Naive B cell (primary cell): ENCODE measurements around the gene TEX2. TPM values are rescaled to one million over a fixed set of nuclear protein-coding genes. Genes with fewer than 3 reads are reported as not detected.
"Not testable (repeated sequence)": the region's sequence is repeated elsewhere in the genome, so short reads cannot be mapped to it uniquely, and the experiment has no call there.

Experiments
- ATAC-seq, 2 donors: fragments of 150-1000 bp; cut with Tn5 transposase; 2 replicates each; pipeline ENCODE4 v1.10.0; 2021; ENCODE audit warnings: low read depth in 2 of 2, mild to moderate bottlenecking in 2 of 2, moderate library complexity in 2 of 2
- DNase-seq: peaks from one replicate; pipeline ENCODE4 v3.0.0; 2022
- H3K27ac Mint-ChIP-seq, 6 donors: one replicate each; pipeline ENCODE4 v1.8.0; 2020 to 2022; ENCODE audit warnings: mild to moderate bottlenecking in 6 of 6, mixed read lengths in 6 of 6, moderate library complexity in 5 of 6, inconsistent platforms in 2 of 6
- H3K27me3 Mint-ChIP-seq, 3 donors: one replicate each; pipeline ENCODE4 v1.8.0; 2021 to 2022; ENCODE audit warnings: mixed read lengths in 3 of 3, mild to moderate bottlenecking in 1 of 3
- H3K36me3 Mint-ChIP-seq, 2 donors: one replicate each; pipeline ENCODE4 v1.8.0; 2020 to 2022; ENCODE audit warnings: mixed read lengths in 2 of 2, inconsistent platforms in 1 of 2, mild to moderate bottlenecking in 1 of 2
- H3K4me1 Mint-ChIP-seq, 3 donors: one replicate each; pipeline ENCODE4 v1.8.0; 2020 to 2022; ENCODE audit warnings: mixed read lengths in 3 of 3, inconsistent platforms in 1 of 3, mild to moderate bottlenecking in 1 of 3, moderate library complexity in 1 of 3
- H3K4me3 Mint-ChIP-seq, 8 donors: one replicate each; pipeline ENCODE4 v1.8.0; 2020 to 2022; ENCODE audit warnings: mild to moderate bottlenecking in 8 of 8, mixed read lengths in 8 of 8, moderate library complexity in 8 of 8, inconsistent platforms in 2 of 8
- H3K9me3 Mint-ChIP-seq, 7 donors: one replicate each; pipeline ENCODE4 v1.8.0; 2020 to 2022; ENCODE audit warnings: mixed read lengths in 7 of 7, mild to moderate bottlenecking in 5 of 7, inconsistent platforms in 2 of 7, moderate library complexity in 1 of 7
- polyA plus RNA-seq, 6 donors: library from polyadenylated mRNA; unstranded; fragments of 300-500 nt; fragmentation: Illumina TruSeq; gene quantifications; one replicate each; pipeline ENCODE4 v1.2.3, GENCODE V29; 2021; ENCODE audit warnings: low read depth in 6 of 6

The TEX2 gene
- polyA plus RNA-seq, 6 donors from 2014 or later, result 1.1 to 5.2 (median 3.8) TPM

DNA sequence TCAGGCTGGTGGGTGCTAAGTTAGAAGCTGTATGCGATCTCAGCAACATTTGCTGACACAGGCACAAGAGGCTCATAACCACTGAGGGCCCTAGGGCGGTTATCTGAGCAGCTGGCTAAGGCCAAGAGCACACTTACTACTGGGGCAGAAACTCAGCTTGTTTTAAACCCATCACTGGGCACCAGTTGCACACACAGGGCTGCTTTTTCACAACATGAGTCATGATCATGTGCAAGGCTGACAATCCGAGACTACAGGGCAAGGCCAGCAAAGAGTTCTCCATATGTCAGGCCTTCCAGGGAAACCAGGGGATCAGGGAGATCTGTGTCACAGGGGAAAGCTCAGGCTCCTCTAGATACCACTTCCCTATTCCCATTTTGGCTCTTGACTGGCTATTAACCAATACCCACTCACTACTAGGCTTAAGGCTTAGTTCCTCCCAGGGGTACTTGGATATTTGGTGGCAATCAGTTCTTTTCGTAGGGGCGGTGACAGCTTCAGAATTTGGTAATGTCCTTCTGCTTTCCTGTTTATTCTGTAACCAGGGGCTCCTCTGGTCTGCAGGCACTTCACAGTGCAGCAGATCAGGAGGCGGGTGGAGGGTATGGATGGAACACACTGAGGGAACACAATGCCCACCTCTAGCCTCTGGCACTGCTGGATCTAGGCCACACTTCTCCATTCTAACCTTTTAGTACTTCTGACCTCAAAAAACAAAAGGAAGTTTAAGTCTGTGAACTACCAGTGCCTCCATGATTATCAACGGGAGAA, 88.2 kb downstream of the TEX2 start:
- Mint-ChIP-seq H3K27ac (peak overlapping the region in 1 of 6 donors; percentile 6), H3K9me3 (peaks cover 0 to 2% (median 0%) of the 10 kb centered on the region in 7 donors), H3K4me3 (no peak overlapping the region), H3K36me3 (peaks cover 8 to 11% of the 10 kb centered on the region in 2 donors), H3K27me3 (no peaks in the 10 kb centered on the region), H3K4me1 (no peaks in the 10 kb centered on the region)
- ATAC-seq, result no peak
- DNase-seq, result no peak

DNA sequence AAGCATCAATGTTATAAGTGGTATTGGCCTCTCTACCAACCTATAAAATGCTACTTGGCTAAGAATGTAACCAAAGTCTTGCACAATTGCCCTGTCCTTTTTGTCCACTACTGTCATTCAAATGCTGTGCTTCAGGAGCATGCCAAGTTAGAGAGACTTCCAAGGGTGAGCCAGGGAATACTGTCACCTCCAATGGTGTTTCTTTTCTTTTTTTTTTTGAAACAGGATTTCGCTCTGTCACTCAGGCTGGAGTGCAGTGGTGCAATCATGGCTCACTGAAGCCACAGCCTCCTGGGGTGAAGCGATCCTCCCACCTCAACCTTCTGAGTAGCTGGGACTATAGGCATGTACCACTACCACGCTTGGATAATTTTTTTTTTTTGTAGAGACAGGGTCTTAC, 89.4 kb downstream of the TEX2 start:
- no peak overlapping the region for H3K27ac Mint-ChIP-seq
- DNase-seq, result no peak
- H3K9me3 Mint-ChIP-seq, result no peaks in the 10 kb centered on the region
- peaks cover 8 to 13% of the 10 kb centered on the region in 2 donors for H3K36me3 Mint-ChIP-seq
- no peak for ATAC-seq
- no peaks in the 10 kb centered on the region for H3K27me3 Mint-ChIP-seq
- no peak overlapping the region for H3K4me3 Mint-ChIP-seq
- H3K4me1 Mint-ChIP-seq, result no peaks in the 10 kb centered on the region

GRCh38 chr17:64172510-64172909, 90.5 kb downstream of the TEX2 start:
- DNase-seq, result no peak
- H3K36me3 Mint-ChIP-seq, result peaks cover 8 to 19% of the 10 kb centered on the region in 2 donors
- no peaks in the 10 kb centered on the region for H3K4me1 Mint-ChIP-seq
- ATAC-seq, result no peak
- H3K9me3 Mint-ChIP-seq, result no peaks in the 10 kb centered on the region
- H3K4me3 Mint-ChIP-seq, result no peak overlapping the region
- no peaks in the 10 kb centered on the region for H3K27me3 Mint-ChIP-seq
- H3K27ac Mint-ChIP-seq, result no peak overlapping the region

GRCh38 chr17:64171041-64171440, 92.0 kb downstream of the TEX2 start:
- Mint-ChIP-seq H3K36me3 (peaks cover 8 to 19% of the 10 kb centered on the region in 2 donors), H3K4me1 (no peaks in the 10 kb centered on the region)

GRCh38 chr17:64170286-64170685, 92.8 kb downstream of the TEX2 start:
- no peaks in the 10 kb centered on the region for H3K4me1 Mint-ChIP-seq
- DNase-seq (no peak), ATAC-seq (no peak)
- no peaks in the 10 kb centered on the region for H3K27me3 Mint-ChIP-seq
- H3K36me3 Mint-ChIP-seq, result peaks cover 8 to 19% of the 10 kb centered on the region in 2 donors
- H3K4me3 Mint-ChIP-seq, result no peak overlapping the region
- H3K9me3 Mint-ChIP-seq, result no peaks in the 10 kb centered on the region
- H3K27ac Mint-ChIP-seq, result peak overlapping the region in 1 of 6 donors; percentile 5

More at GRCh38 chr17:64171041-64171440, 92.0 kb downstream of the TEX2 start:
- Mint-ChIP-seq H3K4me3 (peak overlapping the region in 1 of 8 donors; percentile 59), H3K9me3 (no peaks in the 10 kb centered on the region), H3K27ac (no peak overlapping the region), H3K27me3 (no peaks in the 10 kb centered on the region)
- ATAC-seq, result no peak
- DNase-seq, result no peak

DNA sequence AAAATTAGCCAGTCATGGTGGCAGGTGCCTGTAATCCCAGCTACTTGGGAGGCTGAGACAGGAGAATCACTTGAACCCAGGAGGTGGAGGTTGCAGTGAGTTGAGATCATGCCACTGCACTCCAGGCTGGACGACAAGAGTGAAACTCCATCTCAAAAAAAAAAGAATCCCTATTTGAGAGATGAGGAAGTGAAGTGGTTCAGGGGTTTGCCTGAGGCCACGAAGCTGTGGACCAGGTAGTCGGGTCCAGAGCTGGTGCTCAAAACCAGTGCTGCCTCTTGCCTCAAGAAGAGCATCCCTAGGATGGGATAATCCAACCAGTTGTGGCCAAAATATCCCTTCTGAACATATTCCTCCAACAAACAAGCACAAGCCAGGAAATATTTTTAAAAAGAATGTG, 95.4 kb downstream of the TEX2 start:
- H3K27me3 Mint-ChIP-seq, H3K4me3 Mint-ChIP-seq, DNase-seq, ATAC-seq, H3K27ac Mint-ChIP-seq, H3K4me1 Mint-ChIP-seq, H3K9me3 Mint-ChIP-seq: not testable (repeated sequence)
- peaks cover 8 to 19% of the 10 kb centered on the region in 2 donors for H3K36me3 Mint-ChIP-seq

DNA sequence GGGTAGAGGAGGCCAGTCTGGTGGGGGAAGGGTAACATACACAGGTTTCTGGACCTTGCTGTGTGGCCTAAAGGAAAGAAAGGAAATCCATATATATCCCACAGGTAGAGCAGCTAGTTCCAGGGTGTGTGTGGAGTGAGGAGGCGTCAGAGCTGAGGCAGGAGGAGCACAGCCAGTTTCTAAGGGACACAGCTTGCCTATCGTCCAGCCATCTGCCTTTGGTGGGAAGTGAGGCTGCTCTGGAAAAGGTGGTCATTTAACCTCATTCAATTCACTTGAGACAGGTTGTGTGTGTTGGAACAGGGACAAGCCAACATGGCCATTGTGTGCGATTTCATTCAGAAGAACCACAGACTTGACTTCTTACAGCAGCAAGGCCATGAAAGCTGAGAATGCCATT, 96.2 kb downstream of the TEX2 start:
- H3K27me3 Mint-ChIP-seq, result no peaks in the 10 kb centered on the region
- no peaks in the 10 kb centered on the region for H3K4me1 Mint-ChIP-seq
- peak overlapping the region in 3 of 6 donors; percentile 38 to 83 (median 47) for H3K27ac Mint-ChIP-seq

DNA sequence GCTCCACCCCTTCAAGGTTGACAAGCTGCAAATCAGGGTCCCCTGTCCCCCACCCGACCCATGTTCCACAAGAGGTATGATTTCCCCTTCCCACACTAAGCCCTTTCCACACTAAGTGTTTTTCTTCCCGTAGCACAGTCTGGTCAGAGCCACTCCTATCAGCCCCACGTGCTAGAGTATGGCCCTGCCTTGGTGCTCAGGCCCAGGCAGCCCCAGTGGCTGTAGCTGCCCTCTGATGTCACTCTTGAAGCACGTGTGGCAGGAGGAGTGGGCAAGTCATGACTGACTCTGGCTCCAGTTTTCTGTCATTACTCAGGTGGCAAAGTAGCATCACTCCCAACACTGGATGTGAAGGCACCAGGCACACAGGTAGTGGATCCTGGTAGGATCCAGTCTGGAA, 97.7 kb downstream of the TEX2 start:
- no peak overlapping the region for H3K4me3 Mint-ChIP-seq
- no peaks in the 10 kb centered on the region for H3K9me3 Mint-ChIP-seq
- H3K27ac Mint-ChIP-seq, result peak overlapping the region in 2 of 6 donors; percentile 51 to 87
- H3K36me3 Mint-ChIP-seq, result peaks cover 0 to 13% of the 10 kb centered on the region in 2 donors
- no peaks in the 10 kb centered on the region for H3K4me1 Mint-ChIP-seq
- no peaks in the 10 kb centered on the region for H3K27me3 Mint-ChIP-seq
- DNase-seq (no peak), ATAC-seq (no peak)

More for the DNA sequence above, 96.2 kb downstream of the TEX2 start:
- H3K4me3 Mint-ChIP-seq, result peak overlapping the region in 1 of 8 donors; percentile 16
- H3K9me3 Mint-ChIP-seq, result no peaks in the 10 kb centered on the region
- peaks cover 8 to 19% of the 10 kb centered on the region in 2 donors for H3K36me3 Mint-ChIP-seq
- DNase-seq (no peak), ATAC-seq (no peak)

- peaks cover 0 to 7% of the 10 kb centered on the region in 2 donors for H3K36me3 Mint-ChIP-seq
- no peak overlapping the region for H3K4me3 Mint-ChIP-seq
- no peaks in the 10 kb centered on the region for H3K9me3 Mint-ChIP-seq
- no peak for DNase-seq
- H3K4me1 Mint-ChIP-seq, result no peaks in the 10 kb centered on the region
- no peak for ATAC-seq
- H3K27me3 Mint-ChIP-seq, result no peaks in the 10 kb centered on the region
- H3K27ac Mint-ChIP-seq, result no peak overlapping the region
Observed at GRCh38 chr17:64164596-64165285, 98.3 kb downstream of the TEX2 start.

GRCh38 chr17:64163468-64163867, 99.6 kb downstream of the TEX2 start:
- Mint-ChIP-seq H3K4me3 (no peak overlapping the region), H3K27me3 (no peaks in the 10 kb centered on the region)

DNA sequence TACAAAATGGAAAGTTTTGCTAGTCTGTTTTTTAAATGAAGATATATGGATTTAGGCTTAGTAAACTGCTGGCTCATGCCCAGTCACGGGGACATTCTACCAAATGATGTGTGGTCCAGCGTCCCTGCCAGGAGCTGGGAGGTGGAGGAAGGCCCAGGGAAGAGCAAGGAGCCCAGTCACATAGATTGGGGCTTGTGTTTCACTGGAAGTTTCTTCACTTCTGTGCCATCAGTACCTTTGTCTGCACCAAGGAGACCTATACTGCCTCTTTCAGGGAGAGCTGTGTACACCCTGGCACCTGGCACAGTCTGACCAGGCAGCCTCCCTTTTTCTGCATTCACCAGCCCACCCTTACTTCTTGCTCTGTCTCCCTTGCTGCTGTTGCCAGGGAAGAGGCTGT, 100.5 kb downstream of the TEX2 start:
- Mint-ChIP-seq H3K4me1 (no peaks in the 10 kb centered on the region), H3K27ac (peak overlapping the region in 2 of 6 donors; percentile 15 to 70)

More at GRCh38 chr17:64163468-64163867, 99.6 kb downstream of the TEX2 start:
- ATAC-seq (no peak), DNase-seq (no peak)
- no peaks in the 10 kb centered on the region for H3K4me1 Mint-ChIP-seq
- H3K27ac Mint-ChIP-seq, result no peak overlapping the region
- peaks cover 0 to 5% of the 10 kb centered on the region in 2 donors for H3K36me3 Mint-ChIP-seq
- no peaks in the 10 kb centered on the region for H3K9me3 Mint-ChIP-seq

GRCh38 chr17:64161380-64162176, 101.5 kb downstream of the TEX2 start:
- Mint-ChIP-seq H3K27me3 (no peaks in the 10 kb centered on the region), H3K27ac (no peak overlapping the region), H3K36me3 (no peaks in the 10 kb centered on the region), H3K9me3 (no peaks in the 10 kb centered on the region), H3K4me3 (no peak overlapping the region), H3K4me1 (no peaks in the 10 kb centered on the region)
- no peak for DNase-seq
- no peak for ATAC-seq

More for the DNA sequence above, 100.5 kb downstream of the TEX2 start:
- Mint-ChIP-seq H3K27me3 (no peaks in the 10 kb centered on the region), H3K4me3 (no peak overlapping the region), H3K9me3 (no peaks in the 10 kb centered on the region), H3K36me3 (no peaks in the 10 kb centered on the region)
- no peak for ATAC-seq
- DNase-seq, result no peak

GRCh38 chr17:64160378-64160777, 102.7 kb downstream of the TEX2 start:
- no peaks in the 10 kb centered on the region for H3K27me3 Mint-ChIP-seq
- DNase-seq (no peak), ATAC-seq (no peak)
- H3K4me1 Mint-ChIP-seq, result no peaks in the 10 kb centered on the region
- no peaks in the 10 kb centered on the region for H3K9me3 Mint-ChIP-seq
- no peak overlapping the region for H3K27ac Mint-ChIP-seq
- no peak overlapping the region for H3K4me3 Mint-ChIP-seq
- no peaks in the 10 kb centered on the region for H3K36me3 Mint-ChIP-seq
